Naive thymus-derived CD4-positive, alpha-beta T cell (primary cell): ENCODE results near the gene CXCL6. TPM values are rescaled to one million over a fixed set of nuclear protein-coding genes. Genes with fewer than 3 reads are reported as not detected.
A peak's percentile ranks its signal among the peaks of the same experiment; 100 is the strongest.

Source experiments
- ATAC-seq: fragments of 150-1000 bp; cut with Tn5 transposase; 2 replicates; pipeline ENCODE4 v1.10.0; 2021; ENCODE audit warnings: mild to moderate bottlenecking, moderate library complexity
- CTCF ChIA-PET: fragments of 350-600 bp; sonication (Branson Sonifier 250); formaldehyde crosslinking; loops from one replicate; lab custom pipeline; 2021; ENCODE audit warnings: antibody characterized with exemption; lab: Charles Lee
- POLR2A ChIA-PET: fragments of 350-600 bp; sonication (Branson Sonifier 250); formaldehyde crosslinking; loops from one replicate; lab custom pipeline; 2021; ENCODE audit warnings: antibody characterized with exemption, inconsistent platforms; lab: Charles Lee
- DNase-seq, 9 donors: peaks; one replicate each; pipeline versions ENCODE4 v3.0.0 to v3.0.0-alpha.2; 2020 to 2022; ENCODE audit warnings: mixed read lengths in 1 of 9
- H3K27ac ChIP-seq: one replicate; pipeline ENCODE4 v1.7.0; 2013; ENCODE audit warnings: mild to moderate bottlenecking, low read depth, low read length, moderate library complexity
- H3K27me3 ChIP-seq, 2 donors: one replicate each; pipeline ENCODE4 v1.7.0; 2013; ENCODE audit warnings: low read length in 2 of 2, mild to moderate bottlenecking in 2 of 2, moderate library complexity in 2 of 2; ENCODE audit not compliant: control insufficient read depth in 2 of 2, insufficient read depth in 2 of 2
- H3K36me3 ChIP-seq, 3 experiments: 1 replicate in 2 of 3; 2 replicates in 1 of 3; pipeline ENCODE4 v1.7.0; 2013; ENCODE audit warnings: low read length in 3 of 3, mild to moderate bottlenecking in 3 of 3, moderate library complexity in 1 of 3; ENCODE audit not compliant: insufficient read depth in 3 of 3, control insufficient read depth in 2 of 3
- H3K4me1 ChIP-seq, 2 donors: one replicate each; pipeline ENCODE4 v1.7.0; 2013; ENCODE audit warnings: low read length in 2 of 2, mild to moderate bottlenecking in 2 of 2, moderate library complexity in 1 of 2; ENCODE audit not compliant: control insufficient read depth in 2 of 2, insufficient read depth in 2 of 2
- H3K4me3 ChIP-seq: 2 replicates; pipeline ENCODE4 v1.7.0; 2013; ENCODE audit warnings: mild to moderate bottlenecking, low read length
- H3K9me3 ChIP-seq, 3 experiments: 1 replicate in 2 of 3; 2 replicates in 1 of 3; pipeline ENCODE4 v1.7.0; 2013; ENCODE audit warnings: low read length in 3 of 3; ENCODE audit not compliant: control insufficient read depth in 2 of 3
- H3K27ac Mint-ChIP-seq, 9 donors: one replicate each; pipeline ENCODE4 v1.8.0; 2020 to 2022; ENCODE audit warnings: mixed read lengths in 9 of 9, mild to moderate bottlenecking in 8 of 9, moderate library complexity in 5 of 9, inconsistent platforms in 2 of 9
- H3K27me3 Mint-ChIP-seq, 5 donors: one replicate each; pipeline ENCODE4 v1.8.0; 2021 to 2022; ENCODE audit warnings: mixed read lengths in 5 of 5, mild to moderate bottlenecking in 1 of 5
- H3K36me3 Mint-ChIP-seq, 5 donors: one replicate each; pipeline ENCODE4 v1.8.0; 2020 to 2022; ENCODE audit warnings: mixed read lengths in 5 of 5, mild to moderate bottlenecking in 3 of 5, inconsistent platforms in 1 of 5
- H3K4me1 Mint-ChIP-seq, 7 donors: one replicate each; pipeline ENCODE4 v1.8.0; 2020 to 2022; ENCODE audit warnings: mixed read lengths in 7 of 7, mild to moderate bottlenecking in 3 of 7, inconsistent platforms in 1 of 7
- H3K4me3 Mint-ChIP-seq, 10 donors: one replicate each; pipeline ENCODE4 v1.8.0; 2020 to 2022; ENCODE audit warnings: mild to moderate bottlenecking in 10 of 10, mixed read lengths in 10 of 10, moderate library complexity in 6 of 10, inconsistent platforms in 2 of 10
- H3K9me3 Mint-ChIP-seq, 11 donors: one replicate each; pipeline ENCODE4 v1.8.0; 2020 to 2022; ENCODE audit warnings: mixed read lengths in 11 of 11, mild to moderate bottlenecking in 4 of 11, inconsistent platforms in 1 of 11, moderate library complexity in 1 of 11
- intact Hi-C, 2 donors: fragments of 100-400 bp; cut with micrococcal nuclease; formaldehyde crosslinking; loops; one replicate each; pipeline ENCODE4 v1.15.1; 2023
- polyA plus RNA-seq, 2 donors: library from polyadenylated mRNA; unstranded; fragments of 300-500 nt; fragmentation: Illumina TruSeq; gene quantifications; one replicate each; pipeline ENCODE4 v1.2.3, GENCODE V29; 2021
- total RNA-seq, 6 experiments: library from RNA in 5 of 6; stranded (reverse) in 5 of 6; gene quantifications; 1 replicate in 5 of 6; 2 replicates in 1 of 6; pipeline ENCODE4 v1.2.3 and lab custom pipeline; 2021 to 2026

Gene CXCL6
- total and polyA plus RNA-seq, 7 experiments from 2014 or later: not detected

GRCh38 chr4:73839071-73839470 lies 2.6 kb downstream of the CXCL6 start:
- Histone ChIP-seq H3K4me1 (no peaks in the 10 kb centered on the region), H3K9me3 (no peaks in the 10 kb centered on the region), H3K27ac (no peak overlapping the region), H3K36me3 (no peaks in the 10 kb centered on the region), H3K27me3 (no peaks in the 10 kb centered on the region), H3K4me3 (no peak overlapping the region)
- Mint-ChIP-seq H3K9me3 (peaks cover 0 to 6% (median 1%) of the 10 kb centered on the region in 11 donors), H3K27ac (no peak overlapping the region), H3K4me3 (no peak overlapping the region), H3K27me3 (peaks cover 14 to 30% (median 24%) of the 10 kb centered on the region in 5 donors), H3K36me3 (peaks cover 0 to 5% (median 0%) of the 10 kb centered on the region in 5 donors), H3K4me1 (peaks cover 0 to 4% (median 0%) of the 10 kb centered on the region in 7 donors)
- ChIA-PET POLR2A (no interaction called here), CTCF (no interaction called here)
- intact Hi-C loops: no loop called here
- ATAC-seq (no peak), DNase-seq (no peak)

DNA sequence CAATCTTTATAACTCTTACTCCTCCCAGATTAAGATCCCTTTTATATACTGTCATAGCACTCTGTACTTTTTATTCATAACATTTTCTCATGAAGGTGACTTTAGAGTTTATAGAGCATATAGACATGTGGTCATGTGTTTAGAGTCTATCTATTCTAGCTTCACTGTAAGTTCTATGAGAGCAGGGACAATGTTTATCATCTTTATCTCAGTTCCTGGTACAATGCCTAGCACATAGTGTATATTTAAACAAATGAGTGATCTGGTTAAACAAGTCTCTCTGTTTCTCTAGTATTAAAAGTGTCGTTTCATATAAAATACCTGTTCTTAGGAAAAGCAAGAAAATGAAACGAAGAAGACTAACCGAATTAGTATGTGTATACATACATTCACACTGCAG lies 3.2 kb downstream of the CXCL6 start:
- Histone ChIP-seq H3K27ac (no peak overlapping the region), H3K4me1 (no peaks in the 10 kb centered on the region), H3K27me3 (no peaks in the 10 kb centered on the region), H3K4me3 (no peak overlapping the region), H3K9me3 (no peaks in the 10 kb centered on the region), H3K36me3 (no peaks in the 10 kb centered on the region)
- CTCF ChIA-PET: no interaction called here
- Mint-ChIP-seq H3K27ac (no peak overlapping the region), H3K36me3 (peaks cover 0 to 5% (median 0%) of the 10 kb centered on the region in 5 donors), H3K4me3 (no peak overlapping the region), H3K27me3 (peaks cover 14 to 30% (median 26%) of the 10 kb centered on the region in 5 donors), H3K4me1 (peaks cover 0 to 4% (median 0%) of the 10 kb centered on the region in 7 donors), H3K9me3 (peaks cover 0 to 6% (median 1%) of the 10 kb centered on the region in 11 donors)
- intact Hi-C loops: no loop called here
- POLR2A ChIA-PET: no interaction called here
- ATAC-seq: no peak
- DNase-seq: no peak

DNA sequence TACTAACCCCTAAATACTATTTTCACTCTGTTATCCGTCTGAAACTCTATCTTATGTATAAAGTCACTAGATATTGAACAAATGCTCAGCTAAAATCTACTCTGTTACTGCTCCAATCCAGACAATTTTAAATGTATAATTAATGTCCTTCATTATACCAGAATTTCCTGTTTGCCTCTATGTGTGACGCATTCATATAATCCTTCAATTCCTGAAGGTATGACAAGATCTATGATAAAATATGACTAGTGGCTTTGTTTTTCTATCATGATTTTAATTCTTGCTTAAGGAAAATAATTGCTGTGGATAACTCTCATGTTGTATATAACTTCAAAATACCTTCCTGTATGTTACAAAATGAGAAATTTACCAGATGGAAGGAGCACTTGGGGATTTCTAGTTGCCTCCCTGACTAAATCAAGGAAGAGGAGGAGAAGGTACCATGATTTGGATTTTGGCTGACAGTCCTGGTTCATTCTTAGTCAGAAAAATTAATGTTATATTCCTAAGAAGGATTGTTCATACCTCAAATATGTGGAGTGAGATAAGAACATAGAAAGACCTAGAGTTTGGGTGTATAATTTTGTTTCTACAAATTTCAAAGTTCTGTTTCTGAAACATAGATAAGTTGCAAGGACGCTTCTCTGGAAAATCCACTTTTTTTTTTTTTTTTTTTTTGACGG lies 4.9 kb downstream of the CXCL6 start:
- Mint-ChIP-seq H3K27ac (no peak overlapping the region), H3K9me3 (peaks cover 0 to 6% (median 1%) of the 10 kb centered on the region in 11 donors), H3K4me1 (peaks cover 0 to 4% (median 0%) of the 10 kb centered on the region in 7 donors), H3K4me3 (no peak overlapping the region), H3K27me3 (peaks cover 18 to 27% (median 27%) of the 10 kb centered on the region in 5 donors), H3K36me3 (peaks cover 0 to 5% (median 0%) of the 10 kb centered on the region in 5 donors)
- no peaks in the 10 kb centered on the region for H3K4me1 ChIP-seq
- no peak overlapping the region for H3K4me3 ChIP-seq
- no peaks in the 10 kb centered on the region for H3K36me3 ChIP-seq
- H3K9me3 ChIP-seq: no peaks in the 10 kb centered on the region
- H3K27me3 ChIP-seq: no peaks in the 10 kb centered on the region
- ATAC-seq: no peak
- intact Hi-C loops: no loop called here
- DNase-seq: no peak
- ChIA-PET CTCF (no interaction called here), POLR2A (no interaction called here)
- no peak overlapping the region for H3K27ac ChIP-seq

DNA sequence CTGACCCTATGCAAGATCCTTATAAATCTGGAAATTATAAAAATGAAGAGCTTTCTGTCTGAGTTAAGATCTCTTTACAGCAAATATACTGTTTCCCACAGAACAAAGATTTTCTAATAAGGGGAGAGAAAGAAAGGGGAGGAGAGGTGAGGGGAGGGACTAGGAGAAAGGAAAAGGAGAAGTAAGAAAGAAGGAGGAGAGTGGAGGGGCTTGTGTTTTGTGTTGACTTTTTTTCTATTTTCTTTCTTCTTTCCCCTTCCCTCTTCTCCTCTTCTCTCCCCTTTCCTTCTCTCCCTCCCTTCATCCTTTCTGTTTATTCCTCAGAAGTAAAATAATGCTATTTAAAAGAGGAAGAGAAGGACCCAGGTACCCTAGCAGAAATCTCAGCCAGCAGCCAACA lies 6.2 kb downstream of the CXCL6 start:
- ChIA-PET POLR2A (no interaction called here), CTCF (no interaction called here)
- Histone ChIP-seq H3K9me3 (no peaks in the 10 kb centered on the region), H3K27ac (no peak overlapping the region), H3K4me3 (no peak overlapping the region), H3K27me3 (no peaks in the 10 kb centered on the region), H3K36me3 (no peaks in the 10 kb centered on the region), H3K4me1 (no peaks in the 10 kb centered on the region)
- ATAC-seq (no peak), DNase-seq (no peak)
- H3K9me3 Mint-ChIP-seq: peaks cover 0 to 5% (median 0%) of the 10 kb centered on the region in 11 donors
- H3K4me1 Mint-ChIP-seq: no peaks in the 10 kb centered on the region
- H3K27me3 Mint-ChIP-seq: peaks cover 9 to 18% (median 16%) of the 10 kb centered on the region in 5 donors
- intact Hi-C loops: no loop called here
- H3K27ac Mint-ChIP-seq: no peak overlapping the region
- no peaks in the 10 kb centered on the region for H3K36me3 Mint-ChIP-seq
- H3K4me3 Mint-ChIP-seq: no peak overlapping the region

DNA sequence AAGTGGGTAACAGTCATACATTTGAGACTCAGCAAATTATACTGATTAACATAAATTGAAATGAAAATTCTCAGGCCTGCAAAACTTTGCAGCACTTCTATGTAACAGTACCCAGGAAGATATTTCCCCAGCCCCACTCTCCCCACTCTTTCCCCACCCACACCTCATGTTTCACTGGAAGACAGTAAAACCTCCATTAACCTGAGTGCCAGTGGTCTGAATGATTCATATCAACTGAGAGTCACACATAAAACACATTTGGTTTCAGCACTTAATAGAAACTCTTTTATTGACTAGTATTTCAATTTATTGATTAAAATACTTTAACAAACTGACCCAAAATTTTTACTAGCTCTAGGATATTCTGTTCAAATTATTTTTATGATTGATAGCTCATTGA lies 6.9 kb downstream of the CXCL6 start:
- Histone ChIP-seq H3K9me3 (no peaks in the 10 kb centered on the region), H3K4me1 (no peaks in the 10 kb centered on the region), H3K4me3 (no peak overlapping the region), H3K27me3 (no peaks in the 10 kb centered on the region), H3K36me3 (no peaks in the 10 kb centered on the region), H3K27ac (no peak overlapping the region)
- peaks cover 9 to 16% (median 15%) of the 10 kb centered on the region in 5 donors for H3K27me3 Mint-ChIP-seq
- intact Hi-C loops: no loop called here
- H3K36me3 Mint-ChIP-seq: no peaks in the 10 kb centered on the region
- ATAC-seq: no peak
- H3K4me3 Mint-ChIP-seq: no peak overlapping the region
- H3K27ac Mint-ChIP-seq: no peak overlapping the region
- no peak for DNase-seq
- ChIA-PET CTCF (no interaction called here), POLR2A (no interaction called here)
- H3K9me3 Mint-ChIP-seq: peaks cover 0 to 5% (median 0%) of the 10 kb centered on the region in 11 donors
- H3K4me1 Mint-ChIP-seq: no peaks in the 10 kb centered on the region

GRCh38 chr4:73844345-73844744 lies 7.9 kb downstream of the CXCL6 start:
- Mint-ChIP-seq H3K36me3 (no peaks in the 10 kb centered on the region), H3K27me3 (peaks cover 6 to 15% (median 9%) of the 10 kb centered on the region in 5 donors), H3K27ac (no peak overlapping the region), H3K4me1 (no peaks in the 10 kb centered on the region), H3K4me3 (no peak overlapping the region), H3K9me3 (peaks cover 0 to 5% (median 0%) of the 10 kb centered on the region in 11 donors)
- CTCF ChIA-PET: no interaction called here
- Histone ChIP-seq H3K9me3 (no peaks in the 10 kb centered on the region), H3K27ac (no peak overlapping the region), H3K27me3 (no peaks in the 10 kb centered on the region), H3K36me3 (no peaks in the 10 kb centered on the region), H3K4me1 (no peaks in the 10 kb centered on the region), H3K4me3 (no peak overlapping the region)
- ATAC-seq (peak; percentile 69), DNase-seq (no peak)
- POLR2A ChIA-PET: no interaction called here
- intact Hi-C loops: no loop called here

DNA sequence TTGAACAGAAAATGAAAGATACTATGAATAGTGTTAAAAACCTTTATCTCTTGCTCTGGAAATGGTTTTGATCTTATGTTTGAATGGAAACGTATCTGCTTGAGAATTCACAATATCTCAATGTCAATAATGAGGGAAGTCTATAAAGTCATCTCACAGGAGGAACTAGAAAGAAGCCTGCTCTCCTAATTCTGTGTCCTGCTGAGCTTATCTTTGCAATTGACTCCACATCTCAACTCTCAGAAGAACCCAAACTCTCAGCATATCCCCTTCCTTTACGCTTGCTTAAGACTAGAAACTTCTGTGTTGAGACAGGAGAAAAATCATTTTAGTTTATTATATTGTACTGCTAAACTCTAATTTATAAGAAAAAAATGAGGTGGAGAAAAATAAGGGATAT lies 8.3 kb downstream of the CXCL6 start:
- no peak overlapping the region for H3K27ac Mint-ChIP-seq
- no peaks in the 10 kb centered on the region for H3K27me3 ChIP-seq
- H3K4me3 ChIP-seq: no peak overlapping the region
- no peak for ATAC-seq
- peaks cover 0 to 5% (median 0%) of the 10 kb centered on the region in 11 donors for H3K9me3 Mint-ChIP-seq
- H3K36me3 Mint-ChIP-seq: no peaks in the 10 kb centered on the region
- H3K4me3 Mint-ChIP-seq: no peak overlapping the region
- intact Hi-C loops: no loop called here
- no peaks in the 10 kb centered on the region for H3K4me1 Mint-ChIP-seq
- no peaks in the 10 kb centered on the region for H3K36me3 ChIP-seq
- no peaks in the 10 kb centered on the region for H3K9me3 ChIP-seq
- no peak for DNase-seq
- peaks cover 5 to 15% (median 6%) of the 10 kb centered on the region in 5 donors for H3K27me3 Mint-ChIP-seq
- no peak overlapping the region for H3K27ac ChIP-seq
- ChIA-PET POLR2A (no interaction called here), CTCF (no interaction called here)
- H3K4me1 ChIP-seq: no peaks in the 10 kb centered on the region
